Measurements from ENCODE around the gene EPHB6.

- no peak for TF ChIP-seq CTCF (conservative IDR thresholded peaks at IDR 0.05; ENCODE audit: low read length)
- TF ChIP-seq EZH2phosphoT487 (IDR thresholded peaks at IDR 0.05; ENCODE audit: borderline replicate concordance, low read depth, low read length): no peak
Measured at GRCh38 chr7:142867398-142868187, 12.7 kb downstream of the EPHB6 start.

Measured in OCI-LY7 (cell line).